Measurements from ENCODE around the gene PECR. TPM values are rescaled to one million over a fixed set of nuclear protein-coding genes. Genes with fewer than 3 reads are reported as not detected.

Gene PECR
- total RNA-seq, 1 experiment from 2014 or later, result 16.3 TPM

- no peak overlapping the region for H3K9ac ChIP-seq (ENCODE audit: low read length)
- no peaks in the 10 kb centered on the region for H3K27me3 ChIP-seq (ENCODE audit: insufficient read depth, low read length)
- no peak overlapping the region for H2AFZ ChIP-seq (ENCODE audit: low read depth, low read length, poor library complexity, severe bottlenecking)
- no peaks in the 10 kb centered on the region for H3K79me2 ChIP-seq (ENCODE audit: insufficient read depth, low read length)
- no peaks in the 10 kb centered on the region for H3K9me3 ChIP-seq (ENCODE audit: control insufficient read depth in 1 of 2, insufficient read depth in 1 of 2, low read depth in 1 of 2, low read length in 2 of 2)
- CTCF ChIA-PET, result interaction anchor here (0.9 kb wide), 1 partner anchor 41 kb away, joined by 3 read pairs; no protein-coding TSS in a partner anchor
- no peak overlapping the region for H3K27ac ChIP-seq (ENCODE audit: low read depth, low read length)
- intact Hi-C loops (cut with micrococcal nuclease), result no loop called here
- POLR2A ChIA-PET, result no interaction called here
- H3K36me3 ChIP-seq (ENCODE audit: control insufficient read depth in 1 of 2, insufficient read depth in 2 of 2, low read length in 2 of 2), result no peaks in the 10 kb centered on the region
- no peak overlapping the region for H3K4me2 ChIP-seq (ENCODE audit: low read length)
- no peak overlapping the region for H3K4me3 ChIP-seq (replicated peaks in 1 of 2; ENCODE audit: low read depth in 1 of 2, low read length in 2 of 2)
- no peaks in the 10 kb centered on the region for H3K9me2 ChIP-seq (ENCODE audit: insufficient read depth)
- BruUV-seq (replicated peaks), result no TSS peak
- no peak for TF ChIP-seq TCF7L2 (IDR thresholded peaks at IDR 0.05; ENCODE audit: borderline replicate concordance, extremely low read depth, insufficient read depth, insufficient read length)
- TF ChIP-seq YY1 (IDR thresholded peaks at IDR 0.05; ENCODE audit: extremely low read depth, insufficient replicate concordance, low read depth, low read length), result no peak
- TF ChIP-seq RAD21 (IDR thresholded peaks at IDR 0.05; ENCODE audit: low read depth), result no peak
- TF ChIP-seq, protein P1, sequence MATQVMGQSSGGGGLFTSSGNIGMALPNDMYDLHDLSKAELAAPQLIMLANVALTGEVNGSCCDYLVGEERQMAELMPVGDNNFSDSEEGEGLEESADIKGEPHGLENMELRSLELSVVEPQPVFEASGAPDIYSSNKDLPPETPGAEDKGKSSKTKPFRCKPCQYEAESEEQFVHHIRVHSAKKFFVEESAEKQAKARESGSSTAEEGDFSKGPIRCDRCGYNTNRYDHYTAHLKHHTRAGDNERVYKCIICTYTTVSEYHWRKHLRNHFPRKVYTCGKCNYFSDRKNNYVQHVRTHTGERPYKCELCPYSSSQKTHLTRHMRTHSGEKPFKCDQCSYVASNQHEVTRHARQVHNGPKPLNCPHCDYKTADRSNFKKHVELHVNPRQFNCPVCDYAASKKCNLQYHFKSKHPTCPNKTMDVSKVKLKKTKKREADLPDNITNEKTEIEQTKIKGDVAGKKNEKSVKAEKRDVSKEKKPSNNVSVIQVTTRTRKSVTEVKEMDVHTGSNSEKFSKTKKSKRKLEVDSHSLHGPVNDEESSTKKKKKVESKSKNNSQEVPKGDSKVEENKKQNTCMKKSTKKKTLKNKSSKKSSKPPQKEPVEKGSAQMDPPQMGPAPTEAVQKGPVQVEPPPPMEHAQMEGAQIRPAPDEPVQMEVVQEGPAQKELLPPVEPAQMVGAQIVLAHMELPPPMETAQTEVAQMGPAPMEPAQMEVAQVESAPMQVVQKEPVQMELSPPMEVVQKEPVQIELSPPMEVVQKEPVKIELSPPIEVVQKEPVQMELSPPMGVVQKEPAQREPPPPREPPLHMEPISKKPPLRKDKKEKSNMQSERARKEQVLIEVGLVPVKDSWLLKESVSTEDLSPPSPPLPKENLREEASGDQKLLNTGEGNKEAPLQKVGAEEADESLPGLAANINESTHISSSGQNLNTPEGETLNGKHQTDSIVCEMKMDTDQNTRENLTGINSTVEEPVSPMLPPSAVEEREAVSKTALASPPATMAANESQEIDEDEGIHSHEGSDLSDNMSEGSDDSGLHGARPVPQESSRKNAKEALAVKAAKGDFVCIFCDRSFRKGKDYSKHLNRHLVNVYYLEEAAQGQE (IDR thresholded peaks at IDR 0.05; ENCODE audit: low read depth), result no peak
- TF ChIP-seq SP1 (IDR thresholded peaks at IDR 0.05; ENCODE audit: low read depth), result no peak
- no peak for TF ChIP-seq MAX (IDR thresholded peaks at IDR 0.05)
- no peak for TF ChIP-seq SRF (IDR thresholded peaks at IDR 0.05; ENCODE audit: low read depth)
- no peak for TF ChIP-seq CEBPB (IDR thresholded peaks at IDR 0.05; ENCODE audit: low read depth)
- no peak for TF ChIP-seq CTCF (IDR thresholded peaks at IDR 0.05 in 2 of 3, conservative IDR thresholded peaks at IDR 0.05 in 1 of 3; ENCODE audit: borderline replicate concordance in 1 of 3, insufficient read depth in 1 of 3, low read depth in 2 of 3, low read length in 2 of 3)
- no peak for TF ChIP-seq FOSL1 (IDR thresholded peaks at IDR 0.05; ENCODE audit: low read depth)
- TF ChIP-seq EZH2phosphoT487 (IDR thresholded peaks at IDR 0.05; ENCODE audit: borderline replicate concordance), result no peak
- TF ChIP-seq ZFX (IDR thresholded peaks at IDR 0.05), result no peak
- TF ChIP-seq, protein P2, sequence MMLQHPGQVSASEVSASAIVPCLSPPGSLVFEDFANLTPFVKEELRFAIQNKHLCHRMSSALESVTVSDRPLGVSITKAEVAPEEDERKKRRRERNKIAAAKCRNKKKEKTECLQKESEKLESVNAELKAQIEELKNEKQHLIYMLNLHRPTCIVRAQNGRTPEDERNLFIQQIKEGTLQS (IDR thresholded peaks at IDR 0.05), result no peak
- no peak for TF ChIP-seq ELF1 (IDR thresholded peaks at IDR 0.05; ENCODE audit: borderline replicate concordance, low read depth)
- no peak for TF ChIP-seq CBX3 (IDR thresholded peaks at IDR 0.05; ENCODE audit: low read depth)
- no peak for TF ChIP-seq EZH2 (IDR thresholded peaks at IDR 0.05)
- no peak for TF ChIP-seq POLR2A (IDR thresholded peaks at IDR 0.05; ENCODE audit: borderline replicate concordance, extremely low read depth, insufficient read depth, insufficient read length)
- no peak for TF ChIP-seq SIN3A (IDR thresholded peaks at IDR 0.05; ENCODE audit: low read depth)
- TF ChIP-seq EGR1 (IDR thresholded peaks at IDR 0.05; ENCODE audit: low read depth), result no peak
- ATAC-seq, result no peak
- peaks cover 0 to 5% of the 10 kb centered on the region in 2 experiments; a peak in 2 of 4 replicates for H3K4me1 ChIP-seq (ENCODE audit: control insufficient read depth in 1 of 2, insufficient read depth in 2 of 2, low read length in 2 of 2)
- DNase-seq (ENCODE audit: low read depth, low spot score), result no peak
- no peaks in the 10 kb centered on the region for H4K20me1 ChIP-seq (ENCODE audit: insufficient read depth)
- RAD21 ChIA-PET (ENCODE audit: low non-redundant PET in 1 of 2, low total read pairs in 2 of 2, uncharacterized antibody in 2 of 2, unreplicated experiment in 2 of 2), result no interaction called here
Observed at GRCh38 chr2:216073773-216074172, 7.8 kb downstream of the PECR start.
